Ureter (tissue), 1 donor: ENCODE data around the gene CHAC1. TPM values are rescaled to one million over a fixed set of nuclear protein-coding genes. Genes with fewer than 3 reads are reported as not detected.

Experiments
- DNase-seq: peaks from one replicate; pipeline ENCODE4 v3.0.0-alpha.2; 2020; ENCODE audit warnings: low spot score
- total RNA-seq: library from RNA; stranded (reverse); gene quantifications from one replicate; pipeline ENCODE4 v1.2.4, GENCODE V29; 2023
- donor health status: DM: yes; HTN: yes; CAD: no.

Gene CHAC1, protein sequence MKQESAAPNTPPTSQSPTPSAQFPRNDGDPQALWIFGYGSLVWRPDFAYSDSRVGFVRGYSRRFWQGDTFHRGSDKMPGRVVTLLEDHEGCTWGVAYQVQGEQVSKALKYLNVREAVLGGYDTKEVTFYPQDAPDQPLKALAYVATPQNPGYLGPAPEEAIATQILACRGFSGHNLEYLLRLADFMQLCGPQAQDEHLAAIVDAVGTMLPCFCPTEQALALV
- 9.2 TPM for total RNA-seq

DNA sequence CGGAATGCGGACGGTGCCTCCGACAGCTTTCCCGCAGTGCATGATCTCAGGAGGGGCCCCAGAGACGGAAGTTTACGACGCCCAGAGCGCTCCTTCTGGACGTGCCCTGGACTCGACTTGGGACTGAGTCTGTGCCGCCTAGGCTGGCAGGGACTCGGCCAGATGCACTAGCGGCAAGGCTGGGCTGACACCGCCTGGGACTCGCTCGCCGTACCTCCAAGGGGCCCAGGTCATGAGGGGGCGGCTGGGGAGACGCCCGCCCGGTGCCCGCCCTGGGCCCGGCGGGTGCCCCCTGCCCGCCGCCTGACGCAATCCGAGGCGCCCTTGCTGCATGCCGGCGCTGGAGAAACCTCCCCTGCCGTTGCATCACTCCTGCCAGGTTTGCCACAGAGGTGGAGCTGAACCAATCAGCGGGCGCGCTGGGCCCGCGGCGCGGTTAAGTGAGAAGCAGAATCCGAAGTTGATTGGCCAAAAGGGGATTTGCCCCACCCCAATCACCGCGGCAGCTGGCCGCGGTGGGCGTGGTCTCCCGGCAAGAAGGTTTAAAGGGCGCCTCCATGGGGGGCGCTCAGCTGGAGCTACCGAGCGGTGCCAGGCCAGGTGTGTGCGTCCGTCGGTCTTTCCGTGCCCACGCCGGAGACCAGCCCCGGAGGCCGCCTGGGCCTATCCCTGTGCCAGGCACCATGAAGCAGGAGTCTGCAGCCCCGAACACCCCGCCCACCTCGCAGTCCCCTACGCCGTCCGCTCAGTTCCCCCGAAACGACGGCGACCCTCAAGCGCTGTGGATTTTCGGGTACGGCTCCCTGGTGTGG, at the start of gene CHAC1:
CHAC1 (plus strand) TSS at position 571 of the 812 bp plus-strand sequence; CDS start at position 684, 113 bp downstream.
- peak; percentile 95 for DNase-seq

DNA sequence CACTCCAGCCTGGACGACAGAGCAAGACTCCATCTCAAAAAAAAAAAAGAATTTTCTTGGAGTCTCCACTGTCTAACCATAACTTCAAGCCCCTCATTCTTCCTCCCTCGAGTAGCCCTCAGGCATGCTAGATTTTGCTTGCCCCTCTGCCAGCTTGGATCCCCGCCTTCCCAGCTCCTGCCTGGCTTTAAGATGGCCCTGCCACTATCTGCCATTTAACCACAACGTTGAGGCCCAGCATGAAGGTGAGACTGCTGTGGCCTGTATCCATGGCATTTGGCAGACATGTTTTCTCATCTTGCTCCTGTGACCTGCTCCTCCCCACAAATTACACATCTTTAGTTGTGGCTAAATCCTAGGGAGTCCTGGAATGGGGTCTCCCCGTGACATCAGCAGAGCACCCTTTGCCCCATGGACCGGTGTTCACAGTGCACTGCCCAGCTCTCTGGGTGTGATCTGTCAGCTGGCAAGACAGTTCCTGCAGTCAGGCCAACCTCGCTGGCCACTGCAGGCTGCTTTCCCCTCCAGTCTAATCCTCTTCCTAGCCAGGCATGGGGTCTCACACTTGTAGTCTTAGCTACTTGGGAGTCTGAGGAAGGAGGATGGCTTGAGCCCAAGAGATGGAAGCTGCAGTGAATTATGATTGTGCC, 48.6 kb upstream of the CHAC1 start:
- DNase-seq = no peak

DNA sequence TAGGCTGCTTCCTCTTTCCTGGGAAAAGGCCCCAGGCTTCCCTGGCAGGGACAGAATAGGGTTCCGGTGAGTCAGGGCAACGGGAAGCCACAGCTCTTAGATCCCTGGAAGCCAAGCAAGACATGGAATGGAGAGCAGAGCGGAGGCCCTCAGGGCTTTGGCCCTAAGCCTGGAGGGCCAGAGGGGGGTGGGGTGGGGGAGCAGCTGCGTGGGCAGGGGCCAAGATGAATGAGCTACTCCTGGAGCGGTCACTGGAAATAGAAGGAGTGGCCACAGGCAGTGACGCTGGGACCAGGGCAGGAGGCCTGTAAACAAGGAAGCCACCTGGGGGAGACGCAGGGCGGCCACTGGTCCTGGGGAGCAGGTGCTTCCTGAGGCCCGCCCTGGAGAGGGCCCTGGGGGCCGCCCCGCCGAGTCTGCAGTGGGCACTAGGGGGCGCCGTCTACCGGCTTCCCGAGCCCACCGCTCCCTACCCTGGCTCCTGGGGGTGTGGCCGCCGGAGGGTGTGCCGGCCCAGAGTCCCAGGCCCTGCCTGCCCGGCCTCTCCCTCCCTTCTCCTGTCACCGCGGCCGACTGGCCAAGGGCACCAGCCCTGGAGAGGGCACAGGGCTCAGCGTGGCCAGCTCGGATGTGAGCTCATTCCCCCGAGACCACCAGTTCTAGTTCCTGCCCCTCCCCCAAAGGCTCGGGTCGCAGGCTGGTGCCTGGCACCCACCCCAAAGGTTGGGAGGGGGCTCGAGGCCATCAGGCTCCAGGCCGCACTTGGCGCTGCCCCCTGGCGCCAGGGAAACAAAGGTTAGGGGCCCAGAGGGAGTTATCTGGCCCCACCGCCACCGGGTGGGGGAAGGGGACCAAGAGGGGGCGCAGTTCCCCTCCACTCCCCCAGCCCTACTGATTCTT, 46.9 kb upstream of the CHAC1 start:
- peak; percentile 85 for DNase-seq

DNA sequence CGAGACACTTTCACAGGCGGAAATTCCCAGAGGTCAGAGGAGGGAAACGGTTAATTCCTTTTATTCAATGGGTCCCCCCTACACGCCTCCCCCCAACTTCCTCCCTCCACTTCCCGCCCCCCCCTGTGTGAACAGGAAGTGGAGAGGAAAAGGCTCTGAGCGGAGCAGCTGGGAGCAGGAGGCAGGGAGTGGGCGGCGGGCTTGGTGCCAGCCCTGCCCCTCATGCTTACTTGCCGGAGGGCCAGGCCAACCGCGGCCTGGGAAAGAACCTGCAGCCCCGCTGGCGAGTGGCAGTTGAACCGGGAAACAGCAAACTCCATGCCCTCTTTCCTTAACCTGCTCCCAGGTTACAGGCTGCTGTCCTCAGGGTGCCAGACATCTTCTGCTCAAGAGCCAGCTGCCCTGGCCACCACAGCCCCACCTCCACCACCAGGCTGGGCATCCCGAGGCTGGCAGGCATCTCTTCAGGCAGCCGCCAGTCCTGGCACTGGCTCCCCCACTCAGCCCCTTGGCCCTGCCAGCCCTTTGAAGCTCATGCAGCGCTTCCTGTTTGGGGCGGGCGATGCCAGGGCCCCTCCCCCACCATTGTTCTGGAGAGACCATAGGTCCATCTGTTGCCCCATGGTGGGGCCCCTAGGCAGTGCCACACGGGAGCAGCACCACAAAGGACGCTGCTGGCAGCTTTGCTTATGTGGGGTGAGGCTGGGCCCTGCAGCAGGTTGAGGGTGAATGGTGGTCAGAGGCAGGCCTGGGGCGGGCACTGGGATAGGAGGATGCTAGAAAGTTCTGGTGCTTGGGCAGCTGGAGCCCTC, 46.1 kb upstream of the CHAC1 start:
- DNase-seq = no peak

DNA sequence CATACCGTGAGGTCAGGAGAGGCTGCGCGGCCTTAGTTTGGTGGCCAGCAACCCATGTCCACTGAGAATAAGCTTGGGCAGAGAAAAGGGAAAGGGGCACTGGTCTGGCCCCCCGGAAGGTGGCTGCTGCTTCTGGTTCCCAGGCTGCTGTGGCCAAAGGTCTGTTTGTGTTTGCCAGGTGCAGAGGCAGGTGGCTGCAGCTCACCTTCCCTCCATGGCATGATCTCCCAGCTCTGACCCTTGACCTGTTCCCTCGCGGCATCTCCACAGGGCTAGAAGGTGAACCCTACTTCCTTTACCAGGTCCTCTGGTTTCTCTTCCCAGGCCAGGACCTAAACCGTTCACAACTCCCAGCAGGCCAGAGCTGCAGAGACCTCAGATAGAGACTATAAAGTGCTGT, 45.2 kb upstream of the CHAC1 start:
- no peak for DNase-seq

DNA sequence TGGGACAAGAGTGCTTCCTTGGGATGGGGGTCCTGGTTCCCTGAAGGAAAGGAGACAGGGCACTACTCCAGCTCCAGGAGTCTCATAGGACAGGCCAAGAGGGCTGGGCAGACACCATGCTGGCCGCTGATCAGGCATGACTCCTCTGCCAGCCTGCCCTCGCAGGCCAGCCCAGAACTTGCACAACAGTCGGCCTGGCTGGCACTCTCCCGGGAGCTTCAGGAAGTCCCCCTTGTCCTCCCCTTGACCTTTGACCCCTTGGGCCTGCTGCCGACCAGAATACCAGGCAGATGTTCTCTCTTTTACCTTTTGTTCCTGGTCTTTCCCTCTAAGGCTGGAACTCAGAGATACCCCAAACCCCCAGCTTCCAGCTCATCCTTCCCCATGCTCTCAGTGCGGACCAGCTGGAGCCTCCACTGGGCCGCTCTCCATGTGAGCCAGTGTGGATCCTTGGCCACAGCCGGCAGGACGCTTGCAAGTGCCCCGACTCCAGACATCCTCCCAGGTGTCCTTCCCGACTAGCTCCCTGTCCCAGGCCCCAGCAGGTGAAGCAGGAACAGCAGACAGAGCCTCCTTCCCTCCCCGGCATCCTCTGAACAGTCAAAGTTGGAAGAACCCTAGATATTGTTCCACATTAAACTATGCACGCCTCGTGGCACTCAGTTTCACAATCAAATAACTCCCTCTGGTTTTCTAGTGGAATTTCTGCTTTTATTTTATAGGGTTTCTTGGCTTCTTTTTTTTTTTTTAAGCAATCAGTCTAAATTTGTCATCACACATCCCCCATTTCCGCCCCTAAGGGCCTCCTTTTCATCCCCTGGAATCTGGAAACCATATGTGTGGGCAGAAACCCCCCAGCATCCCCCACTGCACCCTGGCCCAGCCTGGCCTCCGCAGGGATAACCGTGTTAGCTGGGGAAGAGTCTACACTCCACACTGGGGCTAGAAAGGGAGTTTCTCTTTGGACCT, 43.3 kb upstream of the CHAC1 start:
- DNase-seq = no peak

DNA sequence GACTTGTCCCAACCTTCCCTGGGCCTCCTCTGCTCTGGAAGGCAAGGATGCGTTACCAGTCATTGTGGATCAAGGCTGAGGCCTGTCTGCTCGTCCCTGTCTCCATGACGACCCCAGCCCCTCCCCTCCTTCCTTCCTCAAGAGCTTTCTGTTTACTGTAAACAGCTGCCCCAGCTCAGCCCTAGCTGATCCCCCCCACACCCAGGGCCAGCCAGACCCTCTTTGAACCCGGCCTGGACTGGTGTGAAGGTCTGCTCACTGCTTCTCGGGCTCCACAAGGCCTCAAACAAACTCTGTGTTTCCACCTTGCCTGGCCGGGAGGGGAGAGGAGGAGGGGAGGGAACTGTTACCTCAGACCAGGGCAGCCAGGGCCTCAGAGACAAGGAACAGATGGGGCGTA, 42.1 kb upstream of the CHAC1 start:
- no peak for DNase-seq

DNA sequence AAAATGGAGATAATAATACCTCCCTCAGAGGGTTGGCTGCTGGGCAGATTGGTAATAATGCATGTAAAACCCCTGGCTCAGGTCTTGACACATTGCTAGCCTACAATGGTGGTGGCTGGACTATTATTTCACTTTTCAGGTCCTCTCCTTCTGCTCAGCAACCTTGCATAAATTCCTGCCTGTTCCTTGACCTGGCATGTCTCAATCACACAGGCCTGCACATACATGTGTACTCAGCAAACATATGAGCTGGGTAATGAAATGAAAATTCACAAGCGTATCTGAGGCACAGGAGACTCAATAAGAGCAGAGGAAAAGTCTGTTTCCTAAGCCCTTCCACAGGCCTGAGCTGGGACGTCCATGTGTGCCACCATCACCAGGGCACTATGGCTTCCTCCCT, 41.6 kb upstream of the CHAC1 start:
- DNase-seq = no peak

DNA sequence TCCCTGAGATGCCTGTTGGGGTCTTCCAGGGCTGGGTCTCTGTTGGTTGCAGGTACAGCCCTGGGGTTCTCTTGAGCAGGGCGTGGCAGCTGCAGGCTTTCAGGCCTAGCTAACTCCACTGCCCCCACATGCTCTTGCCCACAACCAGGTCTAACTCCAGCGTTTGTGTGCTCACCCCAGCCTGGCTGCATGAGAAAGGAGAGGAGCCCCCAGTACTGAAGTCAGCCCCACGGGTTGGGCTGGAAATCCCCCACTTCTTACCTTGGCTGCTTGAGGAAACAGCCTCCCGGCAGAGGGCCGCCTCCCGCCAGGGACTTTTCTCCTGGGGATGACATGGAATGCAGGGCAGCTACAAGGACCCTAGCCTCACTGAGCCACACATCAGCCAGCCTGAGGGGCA, 40.8 kb upstream of the CHAC1 start:
- DNase-seq = no peak

DNA sequence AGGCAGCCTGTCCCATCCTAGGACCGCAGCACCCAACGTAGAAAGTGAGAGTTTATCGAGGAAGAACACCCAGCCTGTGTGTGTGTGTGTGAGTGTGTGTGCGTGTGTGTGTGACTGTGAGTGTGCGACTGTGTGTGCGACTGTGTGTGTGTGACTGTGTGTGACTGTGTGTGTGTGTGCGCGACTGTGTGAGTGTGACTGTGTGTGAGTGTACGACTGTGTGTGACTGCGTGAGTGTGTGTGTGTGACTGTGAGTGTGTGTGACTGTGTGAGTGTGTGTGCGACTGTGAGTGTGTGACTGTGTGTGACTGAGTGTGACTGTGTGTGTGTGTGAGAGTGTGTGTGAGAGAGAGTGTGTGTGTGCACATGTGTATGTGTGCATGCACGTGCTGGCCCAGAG, 39.3 kb upstream of the CHAC1 start:
- DNase-seq = no peak

DNA sequence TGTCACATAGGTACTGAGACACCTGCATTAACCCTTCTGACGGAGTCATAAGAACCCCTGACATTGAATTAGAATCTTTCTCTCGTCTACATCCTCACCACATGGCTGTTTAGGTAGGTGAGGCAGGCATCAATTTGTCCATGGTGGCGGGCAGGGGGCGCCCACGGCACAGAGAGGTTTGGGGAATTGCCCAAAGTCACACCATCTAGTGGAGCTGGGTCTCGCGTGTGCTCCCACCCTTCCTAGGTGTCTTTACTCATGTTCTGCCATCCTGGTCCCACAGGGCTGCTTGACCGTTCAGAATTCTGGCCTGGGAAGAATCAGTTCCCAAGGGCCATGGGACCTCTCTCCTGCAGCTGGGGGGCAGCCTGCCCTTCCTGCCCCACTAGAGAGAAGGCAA, 38.8 kb upstream of the CHAC1 start:
- DNase-seq = no peak

DNA sequence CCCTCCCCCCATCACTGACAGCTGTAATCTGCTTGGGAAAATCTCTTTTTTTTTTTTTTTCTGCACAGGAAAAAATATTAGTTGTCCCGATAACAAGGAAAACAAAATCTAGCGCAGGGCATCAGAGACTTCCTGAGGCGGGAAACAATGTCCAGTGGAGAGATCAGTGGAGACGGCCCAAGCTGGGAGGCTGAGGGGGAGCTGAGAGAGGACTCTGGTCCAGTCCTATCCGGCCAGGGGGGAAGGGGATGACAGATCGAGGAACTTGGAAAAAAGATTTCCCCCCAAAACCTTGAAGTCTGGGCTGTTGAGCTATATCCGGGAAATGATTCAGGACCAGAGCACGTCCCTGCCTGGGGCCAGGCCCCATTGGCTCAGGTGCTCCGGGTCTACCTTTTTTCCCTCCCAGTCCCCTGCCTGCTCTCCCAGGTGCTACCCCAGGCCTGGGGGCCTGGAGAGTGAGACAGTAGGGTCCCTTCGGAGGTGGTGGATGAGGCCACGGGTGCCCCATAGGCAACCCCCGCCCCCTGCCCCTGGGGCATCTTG, 38.1 kb upstream of the CHAC1 start:
- DNase-seq = no peak

DNA sequence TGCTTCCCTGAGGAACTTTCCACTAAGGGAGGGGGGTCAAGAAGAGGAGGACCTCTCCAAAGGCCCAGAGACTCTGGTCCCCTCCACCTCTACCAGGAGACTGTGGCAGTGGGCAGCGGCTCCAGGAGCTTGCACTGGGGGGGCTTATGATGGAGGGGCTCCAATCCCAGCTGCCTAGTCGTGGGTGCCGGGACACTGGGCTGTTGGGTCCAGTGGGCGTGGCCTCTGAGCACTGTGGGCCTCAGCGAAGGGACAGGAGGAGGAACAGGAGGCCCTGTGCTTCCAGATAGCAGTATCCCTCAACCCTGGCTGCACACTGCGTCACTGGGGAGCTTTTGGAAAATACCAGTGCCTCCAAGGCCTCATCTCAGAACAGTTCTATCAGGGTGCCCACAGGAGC, 37.6 kb upstream of the CHAC1 start:
- DNase-seq = no peak

DNA sequence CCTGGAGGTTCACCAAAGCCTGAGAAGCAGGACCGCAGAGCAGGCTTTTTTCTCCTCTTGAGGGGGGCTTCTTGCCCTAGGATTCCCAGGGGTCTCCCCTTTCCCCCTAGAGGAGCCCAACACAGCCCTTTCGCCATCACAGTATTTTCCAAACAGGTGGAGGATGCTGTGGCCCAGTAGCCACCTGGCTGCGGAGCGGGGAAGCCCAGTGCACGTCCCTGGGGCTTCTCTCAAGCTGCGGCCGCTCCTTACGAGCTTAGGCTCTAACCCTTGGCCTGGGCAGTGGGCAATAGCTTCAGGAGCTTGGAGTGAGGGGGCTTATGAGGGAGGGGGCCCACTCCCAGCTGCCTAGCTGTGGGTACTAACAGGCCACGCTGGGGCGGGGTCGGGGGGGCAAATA, 35.7 kb upstream of the CHAC1 start:
- no peak for DNase-seq

DNA sequence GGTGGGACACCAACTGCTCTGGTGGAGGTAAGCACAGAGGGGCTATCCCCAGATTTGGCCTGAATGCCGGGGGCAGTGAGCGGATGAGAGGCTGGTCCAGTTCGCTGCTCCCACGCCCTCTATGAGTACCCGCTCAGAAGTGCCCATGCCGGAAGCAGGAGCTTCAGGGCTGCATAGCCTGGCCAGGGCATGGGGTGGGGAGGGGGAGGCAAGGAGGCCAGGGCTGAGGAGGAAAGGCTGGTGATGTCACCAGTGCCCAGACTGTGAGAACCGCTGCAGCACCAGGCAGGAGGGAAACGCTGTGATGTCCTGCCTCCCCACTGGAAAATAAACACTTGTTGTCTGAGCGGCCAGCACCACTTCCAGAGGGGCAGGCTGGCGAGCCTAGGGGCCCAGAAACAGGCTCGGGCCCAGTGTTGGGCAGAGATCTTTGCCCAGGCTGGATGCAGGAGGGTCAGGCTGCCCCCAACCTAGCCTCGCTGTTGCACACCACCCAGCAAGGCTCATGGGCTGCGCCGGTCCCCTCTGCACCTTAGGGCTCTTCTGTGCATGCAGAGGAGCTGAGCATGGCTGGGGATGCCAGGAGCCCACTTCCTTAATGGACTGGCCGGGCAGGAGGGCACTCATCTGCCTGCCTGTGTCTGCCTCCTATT, 35.0 kb upstream of the CHAC1 start:
- DNase-seq = no peak

DNA sequence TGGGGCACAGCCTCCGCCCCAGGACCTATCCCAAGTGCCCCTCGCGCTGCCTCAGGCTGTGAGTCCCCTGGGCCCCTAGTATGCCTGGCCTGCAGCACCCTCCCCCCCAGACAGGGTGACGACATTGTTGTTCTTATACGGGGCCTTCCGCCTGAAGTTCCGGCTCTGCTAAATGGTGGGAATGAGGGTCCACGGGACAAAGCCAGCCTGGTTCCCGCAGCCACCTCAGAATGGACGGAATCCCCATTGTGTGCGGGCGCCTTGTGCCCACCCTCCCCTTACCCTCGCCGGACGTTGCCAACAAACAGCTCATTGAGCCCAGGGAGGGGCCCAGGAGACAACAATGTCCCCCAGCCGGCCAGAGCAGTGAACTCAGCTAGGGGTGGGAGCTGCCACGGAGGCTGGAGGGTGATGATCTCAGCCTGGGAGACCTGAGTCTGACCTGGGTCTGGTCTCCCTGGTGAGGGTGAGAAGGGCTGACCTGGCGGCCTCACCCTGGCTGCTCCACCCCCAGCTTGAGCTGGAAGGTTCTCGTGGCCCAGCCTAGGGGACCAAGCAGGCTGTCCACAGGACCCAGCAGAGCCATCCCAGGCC, 34.4 kb upstream of the CHAC1 start:
- DNase-seq = no peak

DNA sequence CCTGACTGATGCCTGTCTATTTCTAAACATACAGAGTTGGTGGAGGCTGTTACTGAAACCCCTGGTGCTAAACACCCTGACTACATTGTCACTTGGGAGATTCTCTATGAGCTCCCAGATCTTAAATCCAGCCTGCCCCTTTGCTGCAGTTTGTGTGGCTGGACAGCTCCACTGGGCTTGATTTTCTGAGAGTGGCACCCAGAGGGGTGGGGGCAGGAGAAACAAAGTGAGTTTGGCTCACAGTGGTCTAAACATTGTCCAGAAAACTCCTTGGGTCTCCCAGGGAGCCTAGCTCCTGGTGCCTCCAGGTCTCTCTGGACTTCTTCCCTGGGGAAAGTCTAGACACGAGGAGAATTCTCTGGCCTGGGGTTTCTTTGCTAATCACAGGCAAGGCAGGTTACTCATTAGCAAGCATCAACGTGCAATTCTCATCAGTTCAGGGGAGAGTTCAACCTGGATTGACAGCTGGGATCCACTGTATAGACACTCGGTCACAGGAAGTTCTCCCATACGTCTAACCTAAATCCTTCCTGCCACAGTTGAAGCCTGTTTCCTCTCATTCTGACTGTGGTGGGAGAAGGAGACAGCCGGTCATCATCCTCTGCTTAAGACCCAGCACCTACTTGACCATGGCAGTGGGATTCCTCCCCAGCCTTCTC, 31.2 kb upstream of the CHAC1 start:
- DNase-seq = no peak

DNA sequence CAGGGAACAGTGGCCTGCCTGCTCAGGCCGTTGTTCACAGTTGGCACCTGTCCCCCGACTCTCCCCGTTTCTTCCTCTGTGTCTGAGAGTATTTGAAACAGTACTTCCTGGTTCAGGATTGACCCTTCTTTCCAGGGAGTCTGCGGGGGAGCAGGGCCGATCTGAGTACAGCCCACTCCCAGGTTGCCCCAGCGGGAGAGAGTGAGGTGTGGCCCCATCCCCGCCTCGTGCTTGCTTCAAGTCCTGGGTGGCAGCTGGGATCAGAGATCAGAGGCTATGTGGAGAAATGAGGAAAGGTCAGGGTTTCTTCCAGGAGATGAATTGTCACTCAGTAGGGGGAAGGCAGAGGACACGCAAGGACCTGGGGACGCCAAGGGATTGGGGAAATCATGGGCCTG, 30.7 kb upstream of the CHAC1 start:
- no peak for DNase-seq
